IMR-90 (cell line): ENCODE results near the gene SMIM43. TPM values are rescaled to one million over a fixed set of nuclear protein-coding genes. Genes with fewer than 3 reads are reported as not detected.

Experiments used
- BHLHE40 ChIP-seq: fragments of 150-350 bp; IDR thresholded peaks from 2 replicates; pipeline ENCODE4 v1.6.1; 2016; ENCODE audit warnings: mild to moderate bottlenecking, low read depth, low read length
- MAFK ChIP-seq: IDR thresholded peaks from 2 replicates; pipeline ENCODE4 v1.6.1; 2012; ENCODE audit warnings: low read depth, low read length, improper control_type of control experiment
- MAZ ChIP-seq: IDR thresholded peaks from 2 replicates; pipeline ENCODE4 v1.6.1; 2012; ENCODE audit warnings: low read depth, mild to moderate bottlenecking, low read length, improper control_type of control experiment, moderate library complexity, borderline replicate concordance
- polyA plus RNA-seq, 3 experiments: library from polyadenylated mRNA; depleted of rRNA; stranded (reverse); fragments of >200 nt; gene quantifications; 2 replicates each; pipeline ENCODE4 v1.2.3, GENCODE V29; 2012; ENCODE audit warnings: low replicate concordance in 1 of 3
- total RNA-seq: library from RNA; depleted of rRNA; stranded (reverse); fragments of >200 nt; gene quantifications from 2 replicates; pipeline ENCODE4 v1.2.3, GENCODE V29; 2012

The SMIM43 gene
- total and polyA plus RNA-seq, 2 of the 4 experiments (the other 2 are of a cell fraction): 1.4 to 2.8 TPM

- 0 out of 2 replicates have a peak, but pooled peaks have one; percentile 63 for TF ChIP-seq MAZ
- peak; percentile 69 for TF ChIP-seq BHLHE40
- TF ChIP-seq MAFK: no peak
Measured at GRCh38 chr4:121711263-121712000, 53.5 kb downstream of the SMIM43 start (continued).
